Breast epithelium (tissue), 4 donors: ENCODE data around the gene NR3C1. TPM values are rescaled to one million over a fixed set of nuclear protein-coding genes. Genes with fewer than 3 reads are reported as not detected.

Source experiments
- DNase-seq, 2 donors: peaks; one replicate each; pipeline ENCODE4 v3.0.0-alpha.2; 2019; ENCODE audit warnings: low spot score in 2 of 2
- H3K27ac ChIP-seq, 2 donors: fragments of 200-600 bp; sonication (generic) in 1 of 2; one replicate each; pipeline ENCODE4 v1.5.1; 2016 to 2019; ENCODE audit warnings: mild to moderate bottlenecking in 1 of 2
- H3K27me3 ChIP-seq, 2 donors: fragments of 200-600 bp; sonication (generic) in 1 of 2; one replicate each; pipeline versions ENCODE4 v1.5.1 to v1.6.0; 2017 to 2019; ENCODE audit warnings: control low read depth in 1 of 2, mild to moderate bottlenecking in 1 of 2
- H3K36me3 ChIP-seq: fragments of 200-600 bp; one replicate; pipeline ENCODE4 v1.5.1; 2019
- H3K4me1 ChIP-seq, 2 donors: fragments of 200-600 bp; sonication (generic); one replicate each; pipeline ENCODE4 v1.5.1; 2016 to 2019; ENCODE audit warnings: control low read depth in 1 of 2
- H3K4me3 ChIP-seq, 3 donors: fragments of 200-600 bp; sonication (generic); 1 replicate in 2 of 3; 2 replicates in 1 of 3; pipeline ENCODE4 v1.5.1; 2016 to 2019; ENCODE audit warnings: mild to moderate bottlenecking in 3 of 3, moderate library complexity in 2 of 3
- H3K9me3 ChIP-seq, 2 donors: fragments of 200-600 bp; sonication (generic) in 1 of 2; one replicate each; pipeline ENCODE4 v1.5.1; 2016 to 2019; ENCODE audit warnings: control low read depth in 1 of 2
- CTCF ChIP-seq, 3 donors: fragments of 450-650 bp; IDR thresholded peaks; one replicate each; pipeline ENCODE4 v1.5.1; 2016 to 2017; ENCODE audit warnings: antibody characterized with exemption in 3 of 3, mild to moderate bottlenecking in 3 of 3, moderate library complexity in 3 of 3
- POLR2A ChIP-seq: fragments of 450-650 bp; IDR thresholded peaks from one replicate; pipeline ENCODE4 v1.6.1; 2016; ENCODE audit warnings: antibody characterized with exemption, mild to moderate bottlenecking, moderate library complexity
- POLR2AphosphoS5 ChIP-seq, 3 donors: sonication (generic); formaldehyde crosslinking; IDR thresholded peaks; one replicate each; pipeline ENCODE4 v1.6.1; 2017; ENCODE audit warnings: antibody characterized with exemption in 3 of 3
- intact Hi-C: fragments of 100-400 bp; cut with DNase I; formaldehyde crosslinking; loops from one replicate; pipeline ENCODE4 v1.15.1; 2023; ENCODE audit warnings: low total_unique reads
- total RNA-seq, 3 donors: library from RNA; depleted of rRNA; stranded (reverse); fragments of >200 nt; gene quantifications; one replicate each; pipeline ENCODE4 v1.1.0, GENCODE V29; 2016

NR3C1 gene
- total RNA-seq, 3 donors from 2014 or later, result 51.1 to 122 (median 69.7) TPM

DNA sequence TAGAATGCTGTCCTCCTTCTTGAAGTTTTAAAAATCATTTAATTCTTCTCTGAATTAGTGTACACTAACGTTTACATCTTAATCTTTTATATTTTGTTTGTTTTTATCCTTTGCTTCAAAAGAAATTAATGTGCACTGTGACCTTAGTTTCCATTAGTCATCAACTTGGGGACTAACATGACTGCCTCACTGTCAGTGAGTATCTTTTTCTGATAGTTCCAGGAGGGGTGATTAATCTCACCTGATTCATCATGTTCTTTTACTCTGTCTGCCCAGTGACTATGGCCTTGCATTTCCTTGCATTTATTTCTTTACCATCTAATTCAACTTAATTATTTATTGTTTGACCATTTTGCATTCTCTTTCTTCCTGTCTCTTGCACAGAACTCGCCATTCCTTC, 33.4 kb upstream of the NR3C1 start:
- intact Hi-C loops, result no loop called here
- no peaks in the 10 kb centered on the region for H3K4me1 ChIP-seq
- DNase-seq, result no peak
- H3K4me3 ChIP-seq, result no peak overlapping the region
- H3K27ac ChIP-seq, result no peak overlapping the region
- no peaks in the 10 kb centered on the region for H3K9me3 ChIP-seq
- no peaks in the 10 kb centered on the region for H3K36me3 ChIP-seq
- TF ChIP-seq POLR2AphosphoS5 (IDR thresholded peaks at IDR 0.05), result no peak
- TF ChIP-seq POLR2A, result no peak
- TF ChIP-seq CTCF (IDR thresholded peaks at IDR 0.05), result no peak
- no peaks in the 10 kb centered on the region for H3K27me3 ChIP-seq

DNA sequence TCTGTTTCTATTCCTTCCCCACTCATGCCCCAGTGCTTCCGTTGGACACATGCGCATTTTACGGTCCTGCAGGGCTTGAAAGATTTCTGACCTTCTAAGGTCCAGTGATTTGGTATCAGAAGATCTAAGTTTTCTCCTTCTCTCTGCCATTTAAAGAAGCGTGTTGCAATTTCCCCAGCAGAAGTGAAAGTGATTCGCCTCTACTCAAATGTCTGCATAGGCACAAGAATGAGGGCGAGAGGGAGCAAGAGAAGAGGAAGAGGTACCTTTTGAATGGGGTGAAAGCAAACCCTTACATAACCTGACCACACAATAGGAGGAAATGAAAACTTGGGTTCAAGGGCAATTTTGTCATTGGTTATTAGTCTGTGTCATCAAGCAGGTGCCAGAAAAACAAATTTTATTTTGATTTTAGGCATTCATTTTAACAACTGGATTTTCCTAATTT, 31.7 kb upstream of the NR3C1 start:
- DNase-seq, result no peak
- H3K27ac ChIP-seq, result peak overlapping the region; percentile 3 to 10
- H3K9me3 ChIP-seq, result no peaks in the 10 kb centered on the region
- H3K4me1 ChIP-seq, result no peaks in the 10 kb centered on the region
- no peaks in the 10 kb centered on the region for H3K36me3 ChIP-seq
- TF ChIP-seq CTCF (IDR thresholded peaks at IDR 0.05) (no peak), POLR2AphosphoS5 (IDR thresholded peaks at IDR 0.05) (peak in 1 of 3 donors; percentile 23)
- H3K4me3 ChIP-seq, result peak overlapping the region; percentile 15 to 56 (median 35)
- no peaks in the 10 kb centered on the region for H3K27me3 ChIP-seq
- intact Hi-C loops, result no loop called here

GRCh38 chr5:143434261-143435209, 31.0 kb upstream of the NR3C1 start:
- Histone ChIP-seq H3K4me1 (no peaks in the 10 kb centered on the region), H3K36me3 (no peaks in the 10 kb centered on the region), H3K9me3 (no peaks in the 10 kb centered on the region), H3K27ac (peak overlapping the region; percentile 3 to 41), H3K27me3 (no peaks in the 10 kb centered on the region), H3K4me3 (peak overlapping the region; percentile 15 to 56 (median 35))
- DNase-seq, result no peak
- intact Hi-C loops, result no loop called here
- TF ChIP-seq POLR2AphosphoS5 (IDR thresholded peaks at IDR 0.05), result no peak
- no peak for TF ChIP-seq POLR2A
- no peak for TF ChIP-seq CTCF (IDR thresholded peaks at IDR 0.05)

- no peak for DNase-seq
- no peaks in the 10 kb centered on the region for H3K4me1 ChIP-seq
- H3K36me3 ChIP-seq, result no peaks in the 10 kb centered on the region
- intact Hi-C loops, result no loop called here
- H3K27me3 ChIP-seq, result no peaks in the 10 kb centered on the region
- TF ChIP-seq CTCF (IDR thresholded peaks at IDR 0.05) (no peak), POLR2A (no peak), POLR2AphosphoS5 (IDR thresholded peaks at IDR 0.05) (no peak)
- H3K4me3 ChIP-seq, result no peak overlapping the region
- H3K27ac ChIP-seq, result peak overlapping the region in 1 of 2 donors; percentile 39
- no peaks in the 10 kb centered on the region for H3K9me3 ChIP-seq
These were observed 30.2 kb upstream of the NR3C1 start for GRCh38 chr5:143433670-143434069.

- Histone ChIP-seq H3K27ac (no peak overlapping the region), H3K4me1 (no peaks in the 10 kb centered on the region)
- intact Hi-C loops, result no loop called here
These were observed 29.3 kb upstream of the NR3C1 start for GRCh38 chr5:143432658-143433239.

More at GRCh38 chr5:143432658-143433239, 29.3 kb upstream of the NR3C1 start:
- no peak for DNase-seq
- TF ChIP-seq POLR2A (no peak), CTCF (IDR thresholded peaks at IDR 0.05) (no peak), POLR2AphosphoS5 (IDR thresholded peaks at IDR 0.05) (no peak)
- Histone ChIP-seq H3K36me3 (no peaks in the 10 kb centered on the region), H3K27me3 (no peaks in the 10 kb centered on the region), H3K9me3 (no peaks in the 10 kb centered on the region), H3K4me3 (no peak overlapping the region)
